H1 (cell line): ENCODE data around the gene DISC1. TPM values are rescaled to one million over a fixed set of nuclear protein-coding genes. Genes with fewer than 3 reads are reported as not detected.

Source experiments
- CTCF ChIA-PET: fragments of 300-600 bp; sonication (Branson Sonifier 250); formaldehyde crosslinking; loops from one replicate; lab custom pipeline; 2021; ENCODE audit not compliant: partially characterized antibody; lab: Charles Lee
- POLR2A ChIA-PET: fragments of 300-600 bp; sonication (Branson Sonifier 250); formaldehyde crosslinking; loops from one replicate; lab custom pipeline; 2021; ENCODE audit warnings: inconsistent platforms; ENCODE audit not compliant: partially characterized antibody; lab: Charles Lee
- DNase-seq, 2 experiments: peaks; one replicate each; pipeline versions ENCODE4 v3.0.0 to v3.0.0-alpha.2; 2010 to 2022; ENCODE audit warnings: low spot score in 2 of 2, low read depth in 1 of 2, mixed read lengths in 1 of 2
- FAIRE-seq: peaks from 2 replicates; lab custom pipeline; 2011; peaks lifted over from hg19 to GRCh38; lab: Jason Lieb, UNC
- H2AFZ ChIP-seq: 2 replicates; pipeline ENCODE4 v1.8.1; 2012; ENCODE audit warnings: low read length, inconsistent platforms
- H2AK5ac ChIP-seq: 2 replicates; pipeline ENCODE4 v1.6.1; 2013; ENCODE audit warnings: low read depth, low read length
- H2BK120ac ChIP-seq: replicated peaks from 2 replicates; pipeline ENCODE3; 2013; ENCODE audit warnings: low read depth, low read length, inconsistent platforms
- H2BK12ac ChIP-seq: 2 replicates; pipeline ENCODE4 v1.6.1; 2013; ENCODE audit warnings: low read depth, low read length
- H2BK15ac ChIP-seq: 2 replicates; pipeline ENCODE4 v1.6.1; 2013; ENCODE audit warnings: low read length
- H2BK20ac ChIP-seq: 2 replicates; pipeline ENCODE4 v1.6.1; 2013; ENCODE audit warnings: low read length
- H2BK5ac ChIP-seq: 2 replicates; pipeline ENCODE4 v1.6.1; 2013; ENCODE audit warnings: low read depth, low read length
- H3K14ac ChIP-seq: 2 replicates; pipeline ENCODE4 v1.6.1; 2013; ENCODE audit warnings: inconsistent platforms; ENCODE audit not compliant: insufficient read length
- H3K18ac ChIP-seq: 2 replicates; pipeline ENCODE4 v1.6.1; 2013; ENCODE audit warnings: low read length; ENCODE audit errors: extremely low read depth
- H3K23ac ChIP-seq: 2 replicates; pipeline ENCODE4 v1.6.1; 2013; ENCODE audit warnings: inconsistent platforms; ENCODE audit not compliant: insufficient read length
- H3K23me2 ChIP-seq: 2 replicates; pipeline ENCODE4 v1.6.1; 2013; ENCODE audit warnings: low read depth, low read length
- H3K27ac ChIP-seq: 2 replicates; pipeline ENCODE4 v1.6.1; 2011; ENCODE audit warnings: low read depth, low read length, inconsistent platforms
- H3K27me3 ChIP-seq, 4 experiments: replicated peaks in 1 of 4; 1 replicate in 1 of 4; 2 replicates in 3 of 4; pipeline versions ENCODE4 v1.6.1 to v1.8.1; 2011 to 2013; ENCODE audit warnings: low read length in 3 of 4, mild to moderate bottlenecking in 3 of 4, inconsistent platforms in 2 of 4, mixed read lengths in 2 of 4, moderate library complexity in 1 of 4; ENCODE audit not compliant: control insufficient read depth in 3 of 4, insufficient read depth in 3 of 4; ENCODE audit errors: extremely low read depth in 1 of 4
- H3K36me3 ChIP-seq, 4 experiments: 2 replicates each; pipeline versions ENCODE4 v1.6.1 to v1.8.1; 2011 to 2013; ENCODE audit warnings: mild to moderate bottlenecking in 4 of 4, low read length in 3 of 4, moderate library complexity in 2 of 4, control low read depth in 1 of 4, inconsistent platforms in 1 of 4; ENCODE audit not compliant: insufficient read depth in 4 of 4, control insufficient read depth in 2 of 4
- H3K4ac ChIP-seq: replicated peaks from 2 replicates; pipeline ENCODE3; 2013; ENCODE audit warnings: low read length, low read depth, mixed read lengths, inconsistent platforms; ENCODE audit not compliant: insufficient read length
- H3K4me1 ChIP-seq, 4 experiments: replicated peaks in 1 of 4; 1 replicate in 1 of 4; 2 replicates in 3 of 4; pipeline versions ENCODE4 v1.6.1 to v1.8.1; 2011 to 2013; ENCODE audit warnings: low read length in 3 of 4, inconsistent platforms in 2 of 4, mixed read lengths in 1 of 4; ENCODE audit not compliant: insufficient read depth in 4 of 4, control insufficient read depth in 3 of 4
- H3K4me2 ChIP-seq, 2 experiments: 2 replicates each; pipeline versions ENCODE4 v1.6.1 to v1.8.1; 2011 to 2013; ENCODE audit warnings: low read depth in 2 of 2, low read length in 2 of 2, control low read depth in 1 of 2, inconsistent platforms in 1 of 2, mild to moderate bottlenecking in 1 of 2; ENCODE audit not compliant: insufficient read depth in 1 of 2
- H3K4me3 ChIP-seq, 4 experiments: fragments of 200-600, 300-600 bp in 1 of 4; sonication (generic), shearing (Covaris generic), sonication (Bioruptor Twin) in 1 of 4; 2 replicates each; pipeline versions ENCODE4 v1.5.1 to v1.8.1; 2011 to 2016; ENCODE audit warnings: low read length in 4 of 4, low read depth in 3 of 4, control low read depth in 2 of 4, inconsistent platforms in 2 of 4, mild to moderate bottlenecking in 2 of 4, mixed read lengths in 1 of 4, moderate library complexity in 1 of 4; ENCODE audit not compliant: insufficient read depth in 2 of 4; ENCODE audit errors: extremely low read depth in 1 of 4
- H3K56ac ChIP-seq: replicated peaks from 2 replicates; pipeline ENCODE3; 2013; ENCODE audit warnings: low read depth, mild to moderate bottlenecking, mixed read lengths, low read length, inconsistent platforms; ENCODE audit not compliant: insufficient read length
- H3K79me1 ChIP-seq: 2 replicates; pipeline ENCODE4 v1.6.1; 2013; ENCODE audit warnings: low read depth, low read length, control low read depth
- H3K79me2 ChIP-seq, 2 experiments: 2 replicates each; pipeline versions ENCODE4 v1.6.1 to v1.8.1; 2012 to 2013; ENCODE audit warnings: low read length in 2 of 2, mild to moderate bottlenecking in 2 of 2, inconsistent platforms in 1 of 2; ENCODE audit not compliant: insufficient read depth in 2 of 2, control insufficient read depth in 1 of 2
- H3K9ac ChIP-seq, 4 experiments: replicated peaks in 1 of 4; 1 replicate in 1 of 4; 2 replicates in 3 of 4; pipeline versions ENCODE4 v1.6.1 to v1.8.1; 2011 to 2013; ENCODE audit warnings: low read depth in 3 of 4, low read length in 3 of 4, control low read depth in 2 of 4, mild to moderate bottlenecking in 2 of 4, moderate library complexity in 2 of 4, inconsistent platforms in 1 of 4; ENCODE audit errors: extremely low read depth in 1 of 4
- H3K9me3 ChIP-seq, 2 experiments: 2 replicates each; pipeline versions ENCODE4 v1.6.1 to v1.8.1; 2012 to 2013; ENCODE audit warnings: mild to moderate bottlenecking in 2 of 2, moderate library complexity in 2 of 2, control low read depth in 1 of 2, inconsistent platforms in 1 of 2, low read depth in 1 of 2, low read length in 1 of 2, mixed read lengths in 1 of 2; ENCODE audit not compliant: insufficient read depth in 2 of 2
- H4K20me1 ChIP-seq, 2 experiments: replicated peaks in 1 of 2; 2 replicates each; pipeline versions ENCODE3 to v1.8.1; 2011 to 2013; ENCODE audit warnings: inconsistent platforms in 2 of 2, low read length in 2 of 2, mild to moderate bottlenecking in 1 of 2; ENCODE audit not compliant: insufficient read depth in 2 of 2, control insufficient read depth in 1 of 2
- H4K5ac ChIP-seq: 2 replicates; pipeline ENCODE4 v1.6.1; 2013; ENCODE audit warnings: low read length, low read depth, mixed read lengths, inconsistent platforms; ENCODE audit not compliant: insufficient read length
- H4K8ac ChIP-seq: 2 replicates; pipeline ENCODE4 v1.8.0; 2013; ENCODE audit warnings: mild to moderate bottlenecking, moderate library complexity, low read length, inconsistent platforms; ENCODE audit not compliant: insufficient read depth; ENCODE audit errors: extremely low read depth
- H4K91ac ChIP-seq: replicated peaks from 2 replicates; pipeline ENCODE3; 2013; ENCODE audit warnings: low read length, mixed read lengths, inconsistent platforms; ENCODE audit not compliant: insufficient read length
- ATF2 ChIP-seq: IDR thresholded peaks from 2 replicates; pipeline ENCODE4 v1.6.1; 2012; ENCODE audit warnings: low read length, inconsistent platforms
- CBX8 ChIP-seq: fragments of 300-800, 300-1000 bp; sonication (generic); IDR thresholded peaks from 2 replicates; pipeline ENCODE4 v1.7.1; 2016; ENCODE audit warnings: low read depth, low read length, borderline replicate concordance
- JUND ChIP-seq: IDR thresholded peaks from 2 replicates; pipeline ENCODE4 v1.6.1; 2011; ENCODE audit warnings: mild to moderate bottlenecking, improper control_type of control experiment, low read length
- RAD21 ChIP-seq, 2 experiments: IDR thresholded peaks in 1 of 2; conservative IDR thresholded peaks in 1 of 2; 2 replicates each; pipeline ENCODE4 v1.6.1; 2011; ENCODE audit warnings: low read depth in 2 of 2, low read length in 2 of 2, improper control_type of control experiment in 1 of 2, inconsistent platforms in 1 of 2, mild to moderate bottlenecking in 1 of 2, moderate library complexity in 1 of 2
- WGBS, 2 experiments: shearing (Covaris generic) in 1 of 2; methylation state at CpG; one replicate each; pipeline versions ENCODE4 v1.1.6 to v1.1.7; 2013 to 2015; ENCODE audit warnings: low lambda C conversion rate in 2 of 2, mixed read lengths in 2 of 2, inconsistent platforms in 1 of 2, low coverage in 1 of 2, missing lambda C conversion rate in 1 of 2; ENCODE audit not compliant: insufficient replicate concordance in 2 of 2, insufficient coverage in 1 of 2, insufficient read length in 1 of 2; ENCODE audit errors: extremely low coverage in 1 of 2, missing lambda C conversion rate in 1 of 2; 5-methylcytosine and 5-hydroxymethylcytosine counted together
- polyA plus RNA-seq, 7 experiments: library from polyadenylated mRNA; depleted of rRNA in 3 of 7; stranded (reverse) in 5 of 7; unstranded in 2 of 7; fragments of >200 nt in 5 of 7; fragments of 200-250 nt in 2 of 7; gene quantifications; 1 replicate in 5 of 7; 2 replicates in 1 of 7; 4 replicates in 1 of 7; pipeline versions ENCODE4 v1.2.1 to v1.2.3, GENCODE V29; 2011 to 2013; ENCODE audit warnings: missing spikeins in 2 of 7, mixed read lengths in 2 of 7
- total RNA-seq: library from RNA; stranded (reverse); fragmentation: NEBNext Ultra II Directional; extraction: Animal tissue kit (Norgen Biotek cat#: 25700); gene quantifications from 2 replicates; pipeline ENCODE4 v1.2.1, GENCODE V29; 2021

Gene DISC1
- total and polyA plus RNA-seq, 2 of the 8 experiments (the other 6 are each of a cell fraction or from before 2014, with no cell fraction given), result 1.1 to 3.5 TPM

- DNase-seq (no peak), FAIRE-seq (no peak)
- POLR2A ChIA-PET, result no interaction called here
- Histone ChIP-seq H3K27me3 (no peaks in the 10 kb centered on the region; a peak in 1 of 7 replicates), H3K9me3 (no peaks in the 10 kb centered on the region), H4K5ac (no peak overlapping the region), H2BK120ac (no peak overlapping the region), H2BK12ac (no peak overlapping the region), H3K4me2 (no peak overlapping the region), H3K79me1 (no peaks in the 10 kb centered on the region), H4K91ac (no peak overlapping the region), H3K4me3 (no peak overlapping the region), H3K36me3 (no peaks in the 10 kb centered on the region), H2BK15ac (no peak overlapping the region), H3K4ac (no peak overlapping the region), H2BK20ac (no peak overlapping the region), H2BK5ac (no peak overlapping the region), H2AK5ac (no peak overlapping the region), H3K79me2 (no peaks in the 10 kb centered on the region), H4K20me1 (no peaks in the 10 kb centered on the region), H3K14ac (no peak overlapping the region), H3K23ac (no peak overlapping the region), H3K9ac (no peak overlapping the region), H3K4me1 (peaks cover 0 to 4% (median 3%) of the 10 kb centered on the region in 4 experiments; a peak in 4 of 7 replicates), H2AFZ (no peak overlapping the region), H3K27ac (no peak overlapping the region), H3K18ac (no peak overlapping the region), H3K23me2 (no peaks in the 10 kb centered on the region; the same call in 1 of the 2 replicates), H4K8ac (no peak overlapping the region), H3K56ac (no peak overlapping the region)
- 77% methylated on average over 7 of the region's 7 CpGs; no CpG with 5 or more reads in 1 of the 2 experiments for WGBS, 2 experiments
- no peak for TF ChIP-seq CBX8
- no peak for TF ChIP-seq JUND
- TF ChIP-seq RAD21 (IDR thresholded peaks at IDR 0.05 in 1 of 2, conservative IDR thresholded peaks at IDR 0.05 in 1 of 2; ENCODE audit: low read depth in 2 of 2, low read length in 2 of 2), result no peak
- no peak for TF ChIP-seq ATF2
- CTCF ChIA-PET, result interaction anchor here (1.0 to 1.4 kb wide), 3 partner anchors 11 to 243 kb away, joined by 3 to 6 read pairs (median 3); no protein-coding TSS in a partner anchor
Observed at GRCh38 chr1:231600458-231600976, 26.1 kb upstream of the DISC1 start.
